Femur (tissue), 1 donor: ENCODE results near the gene PDCD1.
"Not testable (repeated sequence)": the region's sequence is repeated elsewhere in the genome, so short reads cannot be mapped to it uniquely, and the experiment has no call there.

ENCODE experiments used
- DNase-seq: peaks from one replicate; pipeline ENCODE4 v3.0.0-alpha.2; 2017

PDCD1 gene

GRCh38 chr2:241811201-241811951 lies 47.3 kb downstream of the PDCD1 start:
- DNase-seq = no peak

GRCh38 chr2:241810307-241811200 lies 48.1 kb downstream of the PDCD1 start:
- no peak for DNase-seq

GRCh38 chr2:241809383-241810306 lies 49.0 kb downstream of the PDCD1 start:
- DNase-seq = no peak

- peak; percentile 31 for DNase-seq
These were observed 49.8 kb downstream of the PDCD1 start, which contains the start of gene NEU4 for GRCh38 chr2:241808721-241809382. Gene NEU4 (plus strand): TSS chr2:241809193. CDS start chr2:241814485, 5,292 bp downstream.

- DNase-seq = no peak
These were observed 50.5 kb downstream of the PDCD1 start for GRCh38 chr2:241808051-241808720.

- not testable (repeated sequence) for DNase-seq
These were observed 52.5 kb downstream of the PDCD1 start for GRCh38 chr2:241806217-241806616.

GRCh38 chr2:241804326-241805229 lies 54.1 kb downstream of the PDCD1 start:
- DNase-seq = peak; percentile 20

GRCh38 chr2:241803387-241804325 lies 55.0 kb downstream of the PDCD1 start:
- DNase-seq = peak; percentile 75

- peak; percentile 21 for DNase-seq
These were observed 56.0 kb downstream of the PDCD1 start for GRCh38 chr2:241802421-241803318.

- no peak for DNase-seq
These were observed 56.9 kb downstream of the PDCD1 start for GRCh38 chr2:241801611-241802420.

GRCh38 chr2:241800198-241800903 lies 58.3 kb downstream of the PDCD1 start:
- DNase-seq = not testable (repeated sequence)
